HT-29 (cell line): ENCODE results near the gene TOR1AIP1. TPM values are rescaled to one million over a fixed set of nuclear protein-coding genes. Genes with fewer than 3 reads are reported as not detected.
A peak's percentile ranks its signal among the peaks of the same experiment; 100 is the strongest.
"Not testable (repeated sequence)": the region's sequence is repeated elsewhere in the genome, so short reads cannot be mapped to it uniquely, and the experiment has no call there.

Experiments used
- DNase-seq: peaks from one replicate; pipeline ENCODE4 v3.0.0-alpha.2; 2015; ENCODE audit warnings: low spot score
- total RNA-seq: library from RNA; depleted of rRNA; stranded (reverse); fragments of >200 nt; shearing (Covaris generic); gene quantifications from 2 replicates; pipeline ENCODE4 v1.2.3, GENCODE V29; 2014; rRNA removed

The TOR1AIP1 gene, protein sequence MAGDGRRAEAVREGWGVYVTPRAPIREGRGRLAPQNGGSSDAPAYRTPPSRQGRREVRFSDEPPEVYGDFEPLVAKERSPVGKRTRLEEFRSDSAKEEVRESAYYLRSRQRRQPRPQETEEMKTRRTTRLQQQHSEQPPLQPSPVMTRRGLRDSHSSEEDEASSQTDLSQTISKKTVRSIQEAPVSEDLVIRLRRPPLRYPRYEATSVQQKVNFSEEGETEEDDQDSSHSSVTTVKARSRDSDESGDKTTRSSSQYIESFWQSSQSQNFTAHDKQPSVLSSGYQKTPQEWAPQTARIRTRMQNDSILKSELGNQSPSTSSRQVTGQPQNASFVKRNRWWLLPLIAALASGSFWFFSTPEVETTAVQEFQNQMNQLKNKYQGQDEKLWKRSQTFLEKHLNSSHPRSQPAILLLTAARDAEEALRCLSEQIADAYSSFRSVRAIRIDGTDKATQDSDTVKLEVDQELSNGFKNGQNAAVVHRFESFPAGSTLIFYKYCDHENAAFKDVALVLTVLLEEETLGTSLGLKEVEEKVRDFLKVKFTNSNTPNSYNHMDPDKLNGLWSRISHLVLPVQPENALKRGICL
- total RNA-seq: 13.4 and 14.8 TPM in 2 replicates

DNA sequence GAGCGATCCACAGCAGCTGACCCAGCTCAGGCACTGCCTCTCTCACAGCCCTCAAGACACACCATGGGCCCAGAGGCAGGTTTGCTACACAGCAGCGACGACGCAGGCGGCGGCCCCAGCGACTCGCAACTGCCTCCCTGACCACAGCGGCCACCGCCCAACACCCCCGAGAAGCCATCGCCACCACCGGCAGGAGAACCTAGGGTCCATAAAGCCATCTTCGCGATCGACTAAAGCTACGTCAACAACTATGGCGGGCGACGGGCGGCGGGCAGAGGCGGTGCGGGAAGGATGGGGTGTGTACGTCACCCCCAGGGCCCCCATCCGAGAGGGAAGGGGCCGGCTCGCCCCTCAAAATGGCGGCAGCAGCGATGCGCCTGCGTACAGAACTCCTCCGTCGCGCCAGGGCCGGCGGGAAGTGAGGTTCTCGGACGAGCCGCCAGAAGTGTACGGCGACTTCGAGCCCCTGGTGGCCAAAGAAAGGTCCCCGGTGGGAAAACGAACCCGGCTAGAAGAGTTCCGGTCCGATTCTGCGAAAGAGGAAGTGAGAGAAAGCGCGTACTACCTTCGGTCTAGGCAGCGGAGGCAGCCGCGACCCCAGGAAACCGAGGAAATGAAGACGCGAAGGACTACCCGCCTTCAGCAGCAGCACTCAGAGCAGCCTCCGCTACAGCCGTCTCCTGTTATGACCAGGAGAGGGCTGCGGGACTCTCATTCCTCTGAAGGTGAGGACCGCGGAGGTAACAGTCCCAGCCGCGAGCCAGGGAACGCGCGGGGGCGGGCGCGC, at the start of gene TOR1AIP1:
TSS of gene TOR1AIP1 (plus strand) at position 33 of the 787 bp plus-strand sequence. CDS start at position 251, 218 bp downstream.
- peak; percentile 95 for DNase-seq

GRCh38 chr1:179836686-179837445, 45.2 kb upstream of the TOR1AIP1 start:
- DNase-seq: not testable (repeated sequence)

GRCh38 chr1:179840107-179840506, 42.0 kb upstream of the TOR1AIP1 start:
- no peak for DNase-seq

- DNase-seq: no peak
Observed at GRCh38 chr1:179848233-179848632, 33.9 kb upstream of the TOR1AIP1 start.

GRCh38 chr1:179853102-179853501, 29.0 kb upstream of the TOR1AIP1 start:
- no peak for DNase-seq

DNA sequence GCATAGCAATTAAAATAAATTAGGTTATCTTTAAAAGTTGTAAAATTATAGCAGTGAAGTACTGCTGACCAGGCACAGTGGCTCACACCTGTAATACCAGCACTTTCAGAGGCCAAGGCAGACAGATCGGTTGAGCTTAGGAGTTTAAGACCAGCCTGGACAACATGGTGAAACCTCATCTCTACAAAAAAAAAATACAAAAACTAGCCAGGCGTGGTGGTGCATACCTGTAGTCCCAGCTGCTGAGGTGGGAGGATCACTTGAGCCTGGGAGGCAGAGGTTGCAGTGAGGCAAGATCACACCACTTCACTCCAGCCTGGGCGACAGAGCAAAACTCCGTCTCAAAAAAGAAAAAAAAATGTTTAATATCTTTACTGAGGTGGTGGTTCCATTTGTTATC, 26.3 kb upstream of the TOR1AIP1 start:
- not testable (repeated sequence) for DNase-seq

DNA sequence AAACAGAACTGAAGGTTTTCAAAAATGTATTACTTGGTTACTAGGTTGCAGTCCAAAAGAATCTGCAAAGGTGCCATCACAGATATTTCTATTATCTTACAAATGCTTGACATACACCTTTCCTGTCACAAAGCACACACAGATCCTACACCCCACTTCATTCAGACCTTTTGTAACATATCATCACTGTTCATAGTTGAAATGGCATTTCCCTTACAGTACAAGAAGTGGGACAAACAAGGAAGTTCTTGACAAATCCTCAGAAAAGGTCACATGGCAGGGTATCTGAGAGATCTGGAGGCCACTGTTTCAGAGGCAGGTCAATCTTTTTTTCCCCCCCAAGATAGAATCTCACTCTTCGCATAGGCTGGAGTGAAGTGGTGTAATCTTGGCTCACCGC, 25.8 kb upstream of the TOR1AIP1 start:
- no peak for DNase-seq

GRCh38 chr1:179857009-179857408, 25.1 kb upstream of the TOR1AIP1 start:
- no peak for DNase-seq

- no peak for DNase-seq
Observed at GRCh38 chr1:179860652-179861051, 21.4 kb upstream of the TOR1AIP1 start.

DNA sequence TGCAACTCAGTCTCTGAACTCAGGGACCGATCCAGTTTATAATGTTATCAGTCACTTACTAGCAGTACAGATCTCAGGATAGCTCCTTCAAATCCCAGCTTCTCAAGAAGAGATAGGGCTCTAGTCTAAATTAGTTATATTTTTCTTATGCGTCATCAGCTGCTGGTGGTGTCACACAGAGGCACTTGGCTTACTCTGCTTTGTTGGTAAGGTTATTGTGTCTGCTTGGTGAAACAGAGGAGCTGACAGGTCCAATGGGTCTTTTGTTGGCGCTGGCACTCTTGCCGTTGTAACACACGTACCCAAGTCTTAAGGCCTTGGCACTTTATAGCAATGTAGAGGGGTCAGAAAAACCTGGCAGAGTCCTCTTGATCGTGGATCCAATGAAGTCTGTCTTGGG, 16.7 kb upstream of the TOR1AIP1 start:
- DNase-seq: no peak

GRCh38 chr1:179866616-179867015, 15.5 kb upstream of the TOR1AIP1 start:
- no peak for DNase-seq

GRCh38 chr1:179867493-179868330, 14.4 kb upstream of the TOR1AIP1 start:
- DNase-seq: peak; percentile 76

DNA sequence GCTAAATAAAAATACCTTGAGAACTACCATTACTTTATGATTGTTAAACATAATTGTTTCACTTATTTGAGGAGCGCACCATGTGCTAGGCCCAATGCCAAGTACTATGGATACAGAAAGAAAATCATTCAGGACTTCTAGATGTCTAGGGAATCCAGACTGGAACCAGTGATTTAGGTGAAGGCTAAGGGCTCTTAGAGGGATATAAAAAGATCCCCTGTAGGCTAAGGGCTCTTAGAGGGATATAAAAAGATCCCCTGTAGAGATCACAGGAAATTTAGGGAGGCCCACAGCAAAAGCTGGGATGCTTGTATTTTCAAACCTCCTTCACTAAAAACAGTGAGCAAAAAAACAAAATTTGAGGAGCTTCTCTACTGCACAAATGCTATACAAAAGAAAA, 11.2 kb upstream of the TOR1AIP1 start:
- no peak for DNase-seq

GRCh38 chr1:179871940-179872339, 10.1 kb upstream of the TOR1AIP1 start:
- DNase-seq: no peak

- no peak for DNase-seq
Observed at GRCh38 chr1:179872558-179872957, 9.5 kb upstream of the TOR1AIP1 start.

GRCh38 chr1:179873438-179873851, 8.6 kb upstream of the TOR1AIP1 start:
- no peak for DNase-seq

- no peak for DNase-seq
Observed at GRCh38 chr1:179875596-179876299, 6.3 kb upstream of the TOR1AIP1 start.

DNA sequence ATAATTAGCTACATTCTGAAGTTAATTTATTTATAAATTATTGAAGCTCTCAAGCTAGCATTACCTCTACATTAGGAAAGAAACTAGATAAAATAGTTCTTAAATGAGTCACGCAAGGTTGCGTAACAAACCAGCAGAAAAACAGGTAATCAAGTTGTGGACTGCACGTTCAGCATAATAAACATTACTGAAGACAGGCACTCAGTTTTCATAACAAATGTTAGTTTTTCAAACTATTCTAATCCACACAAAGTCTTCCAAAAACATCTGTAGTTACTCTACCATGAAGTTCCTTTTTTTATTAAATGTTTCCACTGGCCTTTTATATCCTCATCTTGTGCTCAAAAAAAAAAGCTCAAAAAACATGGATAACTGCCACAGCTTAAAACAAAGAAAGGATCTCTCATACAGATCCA, 5.8 kb upstream of the TOR1AIP1 start:
- DNase-seq: peak; percentile 74

- DNase-seq: peak; percentile 92
Observed at GRCh38 chr1:179877586-179878265, 4.4 kb upstream of the TOR1AIP1 start, which contains the start of gene TOR1AIP2. TSS of gene TOR1AIP2 (minus strand) at chr1:179877803. CDS start at chr1:179852665, 25,138 bp downstream.
